ENCODE results near the gene WWC2.

Gene WWC2

DNA sequence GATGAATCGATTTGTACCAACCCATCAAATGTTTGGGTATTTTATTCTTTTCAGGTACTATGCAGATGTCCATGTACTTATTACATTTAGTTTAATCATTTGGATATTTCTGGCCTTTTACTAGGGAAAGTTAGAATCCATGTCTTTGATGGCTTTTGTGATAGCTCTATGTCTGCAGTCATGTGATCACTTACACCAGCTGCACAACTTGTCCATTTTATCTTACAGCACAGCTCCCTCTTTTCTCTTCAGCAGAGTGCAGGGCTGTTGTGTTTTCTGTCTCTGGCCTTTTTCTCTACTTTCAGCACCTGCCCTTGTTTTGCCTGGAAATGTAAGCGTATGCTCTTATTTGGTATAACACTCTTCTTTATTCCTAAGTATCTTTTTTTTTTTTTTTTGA is 30.6 kb downstream of the WWC2 start:
- TF ChIP-seq, protein P1, sequence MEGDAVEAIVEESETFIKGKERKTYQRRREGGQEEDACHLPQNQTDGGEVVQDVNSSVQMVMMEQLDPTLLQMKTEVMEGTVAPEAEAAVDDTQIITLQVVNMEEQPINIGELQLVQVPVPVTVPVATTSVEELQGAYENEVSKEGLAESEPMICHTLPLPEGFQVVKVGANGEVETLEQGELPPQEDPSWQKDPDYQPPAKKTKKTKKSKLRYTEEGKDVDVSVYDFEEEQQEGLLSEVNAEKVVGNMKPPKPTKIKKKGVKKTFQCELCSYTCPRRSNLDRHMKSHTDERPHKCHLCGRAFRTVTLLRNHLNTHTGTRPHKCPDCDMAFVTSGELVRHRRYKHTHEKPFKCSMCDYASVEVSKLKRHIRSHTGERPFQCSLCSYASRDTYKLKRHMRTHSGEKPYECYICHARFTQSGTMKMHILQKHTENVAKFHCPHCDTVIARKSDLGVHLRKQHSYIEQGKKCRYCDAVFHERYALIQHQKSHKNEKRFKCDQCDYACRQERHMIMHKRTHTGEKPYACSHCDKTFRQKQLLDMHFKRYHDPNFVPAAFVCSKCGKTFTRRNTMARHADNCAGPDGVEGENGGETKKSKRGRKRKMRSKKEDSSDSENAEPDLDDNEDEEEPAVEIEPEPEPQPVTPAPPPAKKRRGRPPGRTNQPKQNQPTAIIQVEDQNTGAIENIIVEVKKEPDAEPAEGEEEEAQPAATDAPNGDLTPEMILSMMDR (IDR thresholded peaks at IDR 0.05; ENCODE audit: insufficient read depth, low read depth, low read length, missing control alignments): no peak
- DNase-seq (ENCODE audit: low read depth): no peak
- no peak overlapping the region for H3K4me3 ChIP-seq (ENCODE audit: low read depth, low read length)

DNA sequence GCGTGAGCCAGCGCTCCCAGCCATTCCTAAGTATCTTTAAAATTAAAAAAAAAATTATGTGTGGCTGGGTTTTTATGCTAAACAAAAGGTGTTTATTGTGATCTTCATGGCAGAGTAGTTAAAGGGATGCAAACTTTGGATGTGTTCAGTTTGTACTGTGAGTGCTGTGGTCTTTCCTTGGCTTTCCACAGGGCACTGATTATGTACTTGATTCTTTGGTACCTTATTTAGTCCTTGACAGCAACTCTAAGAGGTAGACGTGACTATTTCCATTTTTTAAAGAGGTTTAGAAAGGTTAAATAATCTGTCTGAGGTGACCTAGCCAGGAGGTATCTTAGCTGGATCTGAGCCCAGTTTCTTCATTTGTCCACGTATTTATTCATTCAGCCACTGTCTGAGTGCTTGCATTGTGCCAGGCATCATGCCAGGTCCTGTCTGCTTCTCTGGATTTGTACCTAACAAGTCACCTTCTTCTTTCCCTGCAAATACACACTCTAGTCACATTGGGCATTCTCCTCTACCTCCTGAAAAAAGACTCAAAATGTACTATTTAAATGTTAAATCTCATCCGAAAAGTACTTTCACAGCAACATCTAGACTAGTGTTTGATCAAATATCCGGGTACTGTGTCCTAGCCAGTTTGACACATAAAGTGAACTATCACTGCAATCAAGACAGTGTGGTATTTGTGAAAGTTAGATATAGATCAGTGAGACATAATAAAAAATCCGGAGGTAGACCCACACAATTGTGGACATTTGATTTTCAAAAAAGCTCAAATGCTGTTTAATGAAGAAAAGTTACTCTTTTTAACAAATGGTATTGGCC is 31.5 kb downstream of the WWC2 start:
- DNase-seq (ENCODE audit: low read depth): no peak
- H3K4me3 ChIP-seq (ENCODE audit: low read depth, low read length): no peak overlapping the region
- TF ChIP-seq, protein P1 (IDR thresholded peaks at IDR 0.05; ENCODE audit: insufficient read depth, low read depth, low read length, missing control alignments): no peak

DNA sequence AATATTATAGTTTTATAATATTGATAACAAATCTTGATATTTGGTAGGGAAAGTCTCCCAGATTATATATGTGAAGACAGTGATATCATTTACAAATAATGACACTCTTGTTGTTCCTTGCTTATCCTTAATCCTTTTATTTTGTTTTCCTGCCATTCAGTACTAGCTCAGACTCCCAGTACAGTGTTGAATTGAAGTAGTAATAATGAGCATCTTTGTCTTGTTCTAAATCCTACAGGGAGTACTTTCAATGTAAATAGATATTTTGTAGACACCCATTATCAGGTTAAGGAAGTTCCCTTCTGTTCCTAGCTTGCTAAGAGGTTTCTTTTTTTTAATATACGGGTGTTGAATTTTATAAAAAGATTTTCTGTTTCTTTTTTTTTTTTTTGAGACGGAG is 33.0 kb downstream of the WWC2 start:
- DNase-seq (ENCODE audit: low read depth): no peak
- TF ChIP-seq, protein P1 (IDR thresholded peaks at IDR 0.05; ENCODE audit: insufficient read depth, low read depth, low read length, missing control alignments): no peak
- no peak overlapping the region for H3K4me3 ChIP-seq (ENCODE audit: low read depth, low read length)

DNA sequence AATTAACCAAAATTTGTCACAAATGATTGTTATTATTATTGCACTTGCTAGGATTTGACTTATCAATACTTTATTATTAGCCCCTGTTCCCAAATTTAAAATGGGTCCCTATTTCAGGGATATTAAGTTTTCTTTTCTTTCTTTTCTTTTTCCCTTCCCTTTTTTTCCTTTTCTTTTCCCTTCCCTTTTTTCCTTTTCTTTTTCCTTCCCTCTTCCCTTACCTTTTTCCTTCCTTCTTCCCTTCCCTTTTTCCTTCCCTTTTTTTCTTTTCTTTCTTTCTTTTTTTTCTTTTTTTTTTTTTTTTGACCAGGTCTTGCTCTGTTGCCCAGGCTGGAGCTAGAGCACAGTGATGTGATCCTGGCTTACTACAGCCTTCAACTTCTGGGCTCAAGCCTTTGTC is 33.8 kb downstream of the WWC2 start:
- no peak for DNase-seq (ENCODE audit: low read depth)
- TF ChIP-seq, protein P1 (IDR thresholded peaks at IDR 0.05; ENCODE audit: insufficient read depth, low read depth, low read length, missing control alignments): no peak
- no peak overlapping the region for H3K4me3 ChIP-seq (ENCODE audit: low read depth, low read length)

DNA sequence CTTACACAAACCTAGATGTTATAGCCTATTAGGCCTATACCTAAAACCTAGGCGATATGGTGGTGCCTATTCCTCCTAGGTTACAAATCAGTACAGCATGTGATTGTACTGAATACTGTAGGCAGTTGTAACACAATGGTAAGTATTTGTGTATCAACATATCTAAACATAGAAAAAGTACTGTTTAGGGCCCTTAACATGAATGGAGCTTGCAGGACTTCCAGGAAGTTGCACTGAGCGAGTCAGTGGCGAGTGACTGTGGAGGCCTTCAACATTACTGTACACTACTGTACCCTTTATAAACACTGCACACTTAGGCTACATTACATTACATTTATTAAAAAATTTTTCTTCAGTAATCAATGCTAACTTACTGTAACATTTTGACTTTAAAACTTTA is 37.8 kb downstream of the WWC2 start:
- no peak for DNase-seq (ENCODE audit: low read depth)
- no peak overlapping the region for H3K4me3 ChIP-seq (ENCODE audit: low read depth, low read length)
- TF ChIP-seq, protein P1 (IDR thresholded peaks at IDR 0.05; ENCODE audit: insufficient read depth, low read depth, low read length, missing control alignments): no peak

DNA sequence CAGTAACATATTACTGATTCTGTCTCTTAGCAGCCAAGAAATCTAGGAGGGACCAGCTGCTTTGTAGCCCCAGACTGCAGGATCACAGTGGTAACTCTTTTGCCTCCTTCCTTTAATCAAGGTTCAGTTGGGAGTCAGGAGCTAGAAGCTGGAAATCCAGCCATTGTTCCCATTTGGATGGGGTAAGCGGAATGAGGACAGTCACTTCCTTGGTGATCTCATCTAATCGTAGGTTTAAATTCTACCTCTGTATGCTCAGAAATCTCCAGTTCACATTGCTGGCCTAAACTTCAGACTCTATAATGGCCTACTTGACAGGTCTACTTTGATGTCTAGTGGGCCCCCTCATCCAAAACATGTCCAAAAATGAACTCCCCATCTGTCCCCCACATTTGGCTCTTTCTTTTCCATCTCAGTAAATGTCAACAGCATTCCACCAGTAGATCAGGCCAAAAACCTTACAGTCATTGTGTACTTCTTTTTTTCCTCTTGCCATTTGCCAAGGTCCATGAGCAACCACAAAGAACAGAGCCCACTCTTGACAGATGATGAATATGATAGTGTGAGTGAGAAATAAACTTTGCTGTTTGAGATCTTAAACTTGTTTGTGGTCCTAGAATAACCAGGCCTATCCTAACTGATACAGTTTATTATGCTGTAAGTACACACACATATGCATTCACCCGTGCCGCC is 40.1 kb downstream of the WWC2 start:
- no peak for DNase-seq (ENCODE audit: low read depth)
- TF ChIP-seq, protein P1 (IDR thresholded peaks at IDR 0.05; ENCODE audit: insufficient read depth, low read depth, low read length, missing control alignments): no peak
- H3K4me3 ChIP-seq (ENCODE audit: low read depth, low read length): no peak overlapping the region

Measured in GM12865 (cell line).